ENCODE measurements around the gene OTUD1.

DNA sequence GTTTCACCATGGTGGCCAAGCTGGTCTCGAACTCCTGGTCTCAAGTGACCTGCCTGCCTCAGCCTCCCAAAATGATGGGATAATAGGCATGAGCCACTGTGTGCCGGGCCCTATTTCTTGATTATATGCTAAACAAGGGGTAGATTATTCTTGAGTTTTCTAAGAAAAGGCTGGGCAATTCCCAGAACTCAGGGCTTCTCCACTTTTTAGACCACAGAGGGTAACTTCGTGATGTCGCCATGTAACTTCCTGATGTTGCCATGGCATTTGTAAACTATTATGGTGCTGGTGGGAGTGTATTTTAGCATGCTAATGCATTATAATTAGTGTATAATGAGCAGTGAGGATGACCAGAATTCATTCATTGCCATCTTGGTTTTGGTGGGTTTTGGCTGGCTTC lies 35.8 kb downstream of the OTUD1 start:
- TF ChIP-seq, protein P1, sequence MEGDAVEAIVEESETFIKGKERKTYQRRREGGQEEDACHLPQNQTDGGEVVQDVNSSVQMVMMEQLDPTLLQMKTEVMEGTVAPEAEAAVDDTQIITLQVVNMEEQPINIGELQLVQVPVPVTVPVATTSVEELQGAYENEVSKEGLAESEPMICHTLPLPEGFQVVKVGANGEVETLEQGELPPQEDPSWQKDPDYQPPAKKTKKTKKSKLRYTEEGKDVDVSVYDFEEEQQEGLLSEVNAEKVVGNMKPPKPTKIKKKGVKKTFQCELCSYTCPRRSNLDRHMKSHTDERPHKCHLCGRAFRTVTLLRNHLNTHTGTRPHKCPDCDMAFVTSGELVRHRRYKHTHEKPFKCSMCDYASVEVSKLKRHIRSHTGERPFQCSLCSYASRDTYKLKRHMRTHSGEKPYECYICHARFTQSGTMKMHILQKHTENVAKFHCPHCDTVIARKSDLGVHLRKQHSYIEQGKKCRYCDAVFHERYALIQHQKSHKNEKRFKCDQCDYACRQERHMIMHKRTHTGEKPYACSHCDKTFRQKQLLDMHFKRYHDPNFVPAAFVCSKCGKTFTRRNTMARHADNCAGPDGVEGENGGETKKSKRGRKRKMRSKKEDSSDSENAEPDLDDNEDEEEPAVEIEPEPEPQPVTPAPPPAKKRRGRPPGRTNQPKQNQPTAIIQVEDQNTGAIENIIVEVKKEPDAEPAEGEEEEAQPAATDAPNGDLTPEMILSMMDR (optimal IDR thresholded peaks at IDR 0.05 in 1 of 3, IDR thresholded peaks at IDR 0.05 in 1 of 3, conservative IDR thresholded peaks at IDR 0.05 in 1 of 3; ENCODE audit: extremely low read depth in 1 of 3, insufficient read depth in 2 of 3, low read length in 3 of 3): no peak
- no peak for TF ChIP-seq EZH2 (IDR thresholded peaks at IDR 0.05; ENCODE audit: low read length)
